HEK293T (cell line): ENCODE measurements around the gene LITAFD.

Experiments used
- CTCF ChIA-PET: fragments of 350-600 bp; formaldehyde crosslinking; extraction: SDS; loops from one replicate; lab custom pipeline; 2021; ENCODE audit warnings: antibody characterized with exemption, inconsistent platforms; lab: Yijun Ruan, JAX
- POLR2A ChIA-PET: fragments of 350-600 bp; formaldehyde crosslinking; extraction: SDS; loops from one replicate; lab custom pipeline; 2020; ENCODE audit warnings: antibody characterized with exemption, inconsistent platforms; lab: Yijun Ruan, JAX
- DNase-seq: peaks from one replicate; pipeline ENCODE4 v3.0.0; 2012; ENCODE audit warnings: mixed read lengths; ENCODE audit errors: extremely low spot score
- ARNT ChIP-seq: fragments of 450-650 bp; IDR thresholded peaks from 2 replicates; pipeline ENCODE4 v1.6.1; 2017; ENCODE audit warnings: mild to moderate bottlenecking
- BHLHE40 ChIP-seq: fragments of 450-650 bp; IDR thresholded peaks from 2 replicates; pipeline ENCODE4 v1.6.1; 2016; ENCODE audit warnings: mild to moderate bottlenecking, moderate library complexity, borderline replicate concordance
- CTBP1 ChIP-seq: fragments of 450-650 bp; IDR thresholded peaks from 2 replicates; pipeline ENCODE4 v1.6.1; 2016; ENCODE audit warnings: borderline replicate concordance
- ELF4 ChIP-seq: fragments of 450-650 bp; IDR thresholded peaks from 2 replicates; pipeline ENCODE4 v1.6.1; 2017; ENCODE audit warnings: antibody characterized with exemption
- FOXA1 ChIP-seq: fragments of 450-650 bp; IDR thresholded peaks from 2 replicates; pipeline ENCODE4 v1.6.1; 2016; ENCODE audit warnings: mild to moderate bottlenecking
- FOXK2 ChIP-seq: fragments of 450-650 bp; IDR thresholded peaks from 2 replicates; pipeline ENCODE4 v1.6.1; 2016; ENCODE audit warnings: mild to moderate bottlenecking
- FOXM1 ChIP-seq: fragments of 450-650 bp; IDR thresholded peaks from 2 replicates; pipeline ENCODE4 v1.6.1; 2017; ENCODE audit warnings: mild to moderate bottlenecking, borderline replicate concordance
- HDGF ChIP-seq: fragments of 450-650 bp; IDR thresholded peaks from 2 replicates; pipeline ENCODE4 v1.6.1; 2017; ENCODE audit warnings: antibody characterized with exemption, borderline replicate concordance
- L3MBTL2 ChIP-seq: fragments of 450-650 bp; conservative IDR thresholded peaks from 2 replicates; pipeline ENCODE4 v1.6.1; 2016; ENCODE audit warnings: mild to moderate bottlenecking
- LEF1 ChIP-seq: fragments of 450-650 bp; IDR thresholded peaks from 2 replicates; pipeline ENCODE4 v1.6.1; 2017; ENCODE audit warnings: mild to moderate bottlenecking, borderline replicate concordance
- NFRKB ChIP-seq: fragments of 450-650 bp; IDR thresholded peaks from 2 replicates; pipeline ENCODE4 v1.6.1; 2016; ENCODE audit warnings: mild to moderate bottlenecking, moderate library complexity
- SP1 ChIP-seq: fragments of 450-650 bp; IDR thresholded peaks from 2 replicates; pipeline ENCODE4 v1.6.1; 2017
- SUZ12 ChIP-seq: fragments of 450-650 bp; IDR thresholded peaks from 2 replicates; pipeline ENCODE4 v1.6.1; 2016; ENCODE audit warnings: mild to moderate bottlenecking
- TARDBP ChIP-seq: fragments of 450-650 bp; IDR thresholded peaks from 2 replicates; pipeline ENCODE4 v1.6.1; 2016
- ZNF384 ChIP-seq: fragments of 450-650 bp; IDR thresholded peaks from 2 replicates; pipeline ENCODE4 v1.6.1; 2016
- TF ChIP-seq, protein P1 (sequence below): fragments of 450-650 bp; IDR thresholded peaks from 2 replicates; pipeline ENCODE4 v1.6.1; 2016

The LITAFD gene

DNA sequence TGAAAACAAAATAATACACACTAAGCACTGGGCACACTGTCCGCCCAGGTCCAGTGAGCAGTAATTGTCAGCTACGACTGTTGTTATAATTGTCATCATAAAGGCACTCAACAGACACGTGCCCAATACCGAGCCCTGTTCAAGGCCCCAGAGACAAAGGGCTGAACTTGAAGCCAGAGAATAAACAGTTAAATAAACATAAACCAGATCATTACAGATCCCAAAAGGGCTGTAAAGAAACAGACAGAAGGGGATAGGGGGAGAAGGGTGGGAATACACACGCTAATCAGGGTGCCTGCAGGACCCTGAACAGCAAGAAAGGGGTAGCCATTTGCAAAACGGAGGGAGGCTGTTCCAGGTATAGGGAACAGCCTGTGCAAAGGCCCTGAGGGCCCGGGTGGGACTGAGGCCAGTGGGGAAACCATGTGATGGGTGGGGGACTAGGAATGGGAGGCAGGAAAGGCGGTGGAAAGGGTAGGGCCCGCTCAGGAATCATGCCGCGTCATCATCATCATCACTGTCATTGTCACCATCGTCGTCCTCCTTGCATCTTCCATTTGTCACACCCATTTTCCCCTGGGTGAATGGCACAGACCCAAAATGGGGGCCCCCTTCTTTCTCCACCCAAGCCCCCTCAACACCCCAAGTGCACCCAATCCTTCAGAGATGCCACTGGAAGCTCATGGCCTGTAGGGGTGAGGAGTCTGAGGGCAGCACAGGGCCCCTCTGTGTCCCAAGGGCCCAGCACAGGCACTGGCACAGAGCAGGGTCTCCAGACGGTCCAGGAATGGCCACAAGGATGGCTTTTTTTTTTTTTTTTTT lies 19.6 kb upstream of the LITAFD start:
- DNase-seq: no peak
- TF ChIP-seq SUZ12 (no peak), ELF4 (no peak), FOXM1 (no peak), ZNF384 (no peak), L3MBTL2 (no peak), LEF1 (no peak), FOXA1 (no peak), NFRKB (no peak)
- ChIA-PET POLR2A (no interaction called here), CTCF (no interaction called here)

DNA sequence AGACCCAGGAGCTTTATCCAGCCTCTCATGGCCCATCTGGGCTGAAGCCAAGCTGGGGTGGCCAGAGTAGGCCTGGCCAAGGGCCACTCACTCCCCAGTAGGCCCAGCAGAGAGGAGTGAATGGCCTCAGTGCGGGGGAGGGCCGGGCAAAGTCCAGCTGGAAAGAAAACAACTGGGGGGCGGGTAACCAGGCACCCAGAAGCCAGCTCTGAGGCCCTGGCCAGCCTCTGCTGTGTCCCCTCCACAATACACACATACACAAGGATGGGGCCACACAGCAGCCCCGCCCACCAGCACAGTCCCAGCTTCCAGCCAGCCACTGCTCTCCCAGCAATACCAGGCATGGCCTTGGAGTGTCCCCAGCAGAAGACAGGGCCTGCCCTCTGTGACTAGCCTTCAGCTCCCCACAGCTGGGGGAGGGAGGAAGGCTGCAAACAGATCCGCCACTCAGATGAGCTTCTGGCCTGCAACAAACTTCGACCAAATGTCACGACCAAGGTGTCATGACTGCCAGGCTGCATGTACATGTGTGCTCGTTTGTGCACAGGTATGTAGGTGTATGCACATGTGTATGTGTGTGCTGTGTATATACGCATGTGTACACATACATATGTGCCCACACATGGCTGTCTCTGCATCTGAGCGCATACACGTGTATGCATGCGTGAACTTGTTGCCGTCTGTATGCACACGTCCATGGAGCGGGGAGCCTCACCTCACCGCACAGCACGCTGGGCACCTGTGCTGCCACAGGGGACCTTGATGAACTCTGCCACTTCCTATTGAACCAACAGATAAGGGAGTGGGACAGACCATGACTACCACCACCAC lies 18.3 kb upstream of the LITAFD start:
- CTCF ChIA-PET: interaction anchor here (0.6 to 0.9 kb wide), 2 partner anchors 10 to 11 kb away, joined by 3 read pairs; no protein-coding TSS in a partner anchor
- no peak for DNase-seq
- POLR2A ChIA-PET: no interaction called here
- TF ChIP-seq ARNT (no peak), NFRKB (no peak), SUZ12 (no peak), ELF4 (no peak), CTBP1 (no peak), HDGF (no peak), BHLHE40 (no peak), ZNF384 (no peak), L3MBTL2 (no peak), LEF1 (no peak), FOXM1 (no peak), FOXK2 (no peak), TARDBP (no peak), SP1 (no peak)
- TF ChIP-seq, protein P1, sequence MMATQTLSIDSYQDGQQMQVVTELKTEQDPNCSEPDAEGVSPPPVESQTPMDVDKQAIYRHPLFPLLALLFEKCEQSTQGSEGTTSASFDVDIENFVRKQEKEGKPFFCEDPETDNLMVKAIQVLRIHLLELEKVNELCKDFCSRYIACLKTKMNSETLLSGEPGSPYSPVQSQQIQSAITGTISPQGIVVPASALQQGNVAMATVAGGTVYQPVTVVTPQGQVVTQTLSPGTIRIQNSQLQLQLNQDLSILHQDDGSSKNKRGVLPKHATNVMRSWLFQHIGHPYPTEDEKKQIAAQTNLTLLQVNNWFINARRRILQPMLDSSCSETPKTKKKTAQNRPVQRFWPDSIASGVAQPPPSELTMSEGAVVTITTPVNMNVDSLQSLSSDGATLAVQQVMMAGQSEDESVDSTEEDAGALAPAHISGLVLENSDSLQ: no peak

DNA sequence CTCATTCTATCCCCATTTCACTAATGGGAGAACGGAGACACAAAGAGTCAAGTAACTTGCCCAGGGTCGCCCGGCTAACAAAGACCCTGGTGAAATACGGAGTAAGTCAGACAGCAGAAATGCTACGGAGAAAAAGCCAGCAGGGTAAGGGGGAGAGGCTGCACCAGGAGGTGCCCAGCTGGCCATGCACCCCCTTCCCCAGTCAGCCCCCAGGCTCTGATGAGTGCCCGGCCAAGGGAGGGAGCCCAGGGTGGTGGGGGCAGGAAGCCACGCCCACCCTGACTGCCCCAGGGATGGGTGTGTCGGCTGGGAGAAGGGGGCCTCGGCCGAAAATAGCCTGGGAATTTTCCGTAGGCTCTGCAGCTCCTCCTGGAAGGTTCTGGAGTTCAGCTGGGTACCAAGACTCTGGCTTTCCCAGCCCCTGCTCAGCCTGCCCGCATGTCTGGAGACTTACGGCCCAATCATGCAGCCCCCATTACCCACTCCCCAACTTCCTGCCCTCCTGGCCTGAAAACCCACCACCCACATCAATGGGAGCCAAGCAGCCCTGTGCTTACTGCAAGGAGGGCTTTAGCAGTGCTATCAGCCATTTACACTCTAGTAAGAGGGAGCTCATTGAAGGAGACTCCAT lies 17.6 kb upstream of the LITAFD start:
- no peak for TF ChIP-seq CTBP1
- ChIA-PET CTCF (interaction anchor here (0.6 to 1.2 kb wide), 3 partner anchors 9 to 306 kb away, joined by 3 read pairs; no protein-coding TSS in a partner anchor), POLR2A (interaction anchor here (1.0 kb wide), 1 partner anchor 11 kb away, joined by 3 read pairs; no protein-coding TSS in a partner anchor)
- no peak for DNase-seq

GRCh38 chr16:8865145-8865882 lies 16.8 kb upstream of the LITAFD start:
- TF ChIP-seq LEF1: no peak
- TF ChIP-seq, protein P1: no peak
- no peak for TF ChIP-seq BHLHE40
- no peak for TF ChIP-seq FOXM1
- TF ChIP-seq ELF4: no peak
- TF ChIP-seq SP1: no peak
- TF ChIP-seq CTBP1: no peak
- TF ChIP-seq L3MBTL2: no peak
- TF ChIP-seq FOXA1: no peak
- no peak for TF ChIP-seq ZNF384
- no peak for TF ChIP-seq TARDBP
- no peak for DNase-seq
- CTCF ChIA-PET: interaction anchor here (0.6 to 1.2 kb wide), 2 partner anchors 15 to 306 kb away, joined by 3 read pairs; no protein-coding TSS in a partner anchor
- POLR2A ChIA-PET: interaction anchor here (1.0 kb wide), 1 partner anchor 11 kb away, joined by 3 read pairs; no protein-coding TSS in a partner anchor

DNA sequence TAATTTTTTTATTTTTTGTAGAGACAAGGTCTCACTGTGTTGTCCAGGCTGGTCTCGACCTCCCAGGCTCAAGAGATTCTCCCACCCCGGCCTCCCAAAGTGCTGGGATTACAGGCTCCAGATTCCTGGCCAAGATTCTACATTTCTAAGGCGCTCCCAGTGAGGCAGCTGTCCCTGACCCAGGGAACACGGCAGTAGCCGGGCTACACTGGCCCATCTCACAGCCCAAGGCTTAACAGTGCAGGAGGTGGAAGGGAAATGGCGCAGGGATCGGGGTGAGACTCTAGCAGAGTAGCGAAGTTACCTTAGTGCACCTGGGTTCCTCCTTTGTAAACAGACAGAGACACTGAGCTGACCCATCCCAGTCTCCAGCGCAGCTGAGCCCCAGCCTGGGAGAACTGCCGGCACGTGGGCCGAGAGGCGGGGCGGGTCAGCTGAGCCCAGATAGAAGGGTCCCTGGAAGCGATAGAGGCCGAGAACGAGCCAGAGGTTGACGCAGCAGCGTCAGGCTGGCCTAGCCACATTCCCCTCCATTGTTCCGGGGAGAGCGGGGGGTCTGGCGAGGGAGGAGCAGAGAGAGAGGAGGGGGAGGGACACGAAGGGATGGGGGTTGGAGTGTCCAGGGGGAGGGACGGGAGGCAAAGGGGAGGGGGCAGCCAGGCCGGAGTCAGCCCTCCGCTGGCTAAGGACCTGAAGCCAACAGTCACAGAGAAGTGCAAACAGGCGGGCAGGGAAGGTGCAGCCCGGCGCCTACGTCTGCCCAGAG lies 15.8 kb upstream of the LITAFD start:
- TF ChIP-seq FOXA1: no peak
- TF ChIP-seq, protein P1: no peak
- TF ChIP-seq ELF4: no peak
- no peak for DNase-seq
- ChIA-PET POLR2A (no interaction called here), CTCF (no interaction called here)
